SIG-M5 treated with dmso at 0.1 percent for 504 hours (cell line): ENCODE results near the gene CLIP2.

Experiments used
- DNase-seq: peaks from one replicate; lab custom pipeline; 2025; ENCODE audit not compliant: unreplicated experiment; lab: John Stamatoyannopoulos, UW

The CLIP2 gene

GRCh38 chr7:74269757-74270277 lies 19.4 kb upstream of the CLIP2 start:
- DNase-seq, result peak; percentile 19

- DNase-seq, result no peak
Observed at GRCh38 chr7:74271742-74272141, 17.5 kb upstream of the CLIP2 start.

GRCh38 chr7:74272305-74273038 lies 16.7 kb upstream of the CLIP2 start:
- DNase-seq, result peak; percentile 84

GRCh38 chr7:74275401-74275881 lies 13.8 kb upstream of the CLIP2 start:
- no peak for DNase-seq

GRCh38 chr7:74277636-74278035 lies 11.6 kb upstream of the CLIP2 start:
- DNase-seq, result no peak

GRCh38 chr7:74280985-74281384 lies 8.2 kb upstream of the CLIP2 start:
- DNase-seq, result no peak

- DNase-seq, result no peak
Observed at GRCh38 chr7:74282748-74283459, 6.3 kb upstream of the CLIP2 start.

- DNase-seq, result peak; percentile 14
Observed at GRCh38 chr7:74283858-74284447, 5.3 kb upstream of the CLIP2 start.

GRCh38 chr7:74284781-74285259 lies 4.4 kb upstream of the CLIP2 start:
- DNase-seq, result no peak

GRCh38 chr7:74286131-74286530 lies 3.1 kb upstream of the CLIP2 start:
- no peak for DNase-seq

GRCh38 chr7:74287303-74288033 lies 1.7 kb upstream of the CLIP2 start:
- no peak for DNase-seq

GRCh38 chr7:74288034-74288881 lies 949 bp upstream of the CLIP2 start:
- DNase-seq, result no peak

GRCh38 chr7:74289659-74290552 lies 699 bp downstream of the CLIP2 start:
- DNase-seq, result no peak

- DNase-seq, result no peak
Observed at GRCh38 chr7:74290553-74290950, 1.3 kb downstream of the CLIP2 start.

GRCh38 chr7:74290981-74291441 lies 1.8 kb downstream of the CLIP2 start:
- DNase-seq, result peak; percentile 15

GRCh38 chr7:74291535-74291934 lies 2.3 kb downstream of the CLIP2 start:
- DNase-seq, result no peak

GRCh38 chr7:74292757-74293576 lies 3.8 kb downstream of the CLIP2 start:
- no peak for DNase-seq

- DNase-seq, result no peak
Observed at GRCh38 chr7:74293577-74293908, 4.3 kb downstream of the CLIP2 start.
